Osteoblast (primary cell): Measurements from ENCODE around the gene ABLIM2. TPM values are rescaled to one million over a fixed set of nuclear protein-coding genes. Genes with fewer than 3 reads are reported as not detected.

Experiments used
- DNase-seq: peaks from one replicate; pipeline ENCODE4 v3.0.0; 2011; ENCODE audit warnings: low spot score, mixed read lengths; ENCODE audit not compliant: insufficient read length; ENCODE audit errors: missing footprints
- H2AFZ ChIP-seq: 2 replicates; pipeline ENCODE4 v1.6.0; 2011; ENCODE audit warnings: mild to moderate bottlenecking, low read length
- H3K27ac ChIP-seq: 2 replicates; pipeline ENCODE4 v1.5.1; 2011; ENCODE audit warnings: mild to moderate bottlenecking, low read depth, low read length, moderate library complexity
- H3K27me3 ChIP-seq: 2 replicates; pipeline ENCODE4 v1.6.0; 2012; ENCODE audit warnings: mild to moderate bottlenecking, control low read depth, inconsistent platforms, low read length, moderate library complexity; ENCODE audit not compliant: insufficient read depth
- H3K36me3 ChIP-seq: 2 replicates; pipeline ENCODE4 v1.5.1; 2011; ENCODE audit warnings: mild to moderate bottlenecking, low read length, control low read depth, moderate library complexity; ENCODE audit not compliant: insufficient read depth
- H3K4me1 ChIP-seq: 2 replicates; pipeline ENCODE4 v1.5.1; 2011; ENCODE audit warnings: mild to moderate bottlenecking, low read length, control low read depth, moderate library complexity; ENCODE audit not compliant: insufficient read depth
- H3K4me2 ChIP-seq: 2 replicates; pipeline ENCODE4 v1.6.0; 2011; ENCODE audit warnings: mild to moderate bottlenecking, low read length; ENCODE audit not compliant: insufficient read depth
- H3K4me3 ChIP-seq: fragments of 200-600 bp; sonication (generic); 3 replicates; pipeline ENCODE4 v1.5.1; 2012; ENCODE audit warnings: mild to moderate bottlenecking, low read length, inconsistent platforms; ENCODE audit not compliant: insufficient read depth
- H3K79me2 ChIP-seq: 2 replicates; pipeline ENCODE4 v1.6.0; 2012; ENCODE audit warnings: mild to moderate bottlenecking, low read length, control low read depth, inconsistent platforms; ENCODE audit not compliant: insufficient read depth
- H3K9me3 ChIP-seq: 2 replicates; pipeline ENCODE4 v1.5.1; 2011; ENCODE audit warnings: low read depth, low read length, control low read depth
- H4K20me1 ChIP-seq: 2 replicates; pipeline ENCODE4 v1.6.0; 2012; ENCODE audit warnings: mild to moderate bottlenecking, low read length, control low read depth; ENCODE audit not compliant: insufficient read depth
- total RNA-seq: library from RNA; depleted of rRNA; stranded (reverse); fragments of >200 nt; gene quantifications from 2 replicates; pipeline ENCODE4 v1.2.3, GENCODE V29; 2012
- TF ChIP-seq, protein P1 (sequence below): IDR thresholded peaks from 2 replicates; pipeline ENCODE4 v1.5.1; 2011; ENCODE audit warnings: mild to moderate bottlenecking, low read depth, low read length, moderate library complexity; ENCODE audit errors: extremely low read depth

ABLIM2 gene
- total RNA-seq, 1 donor, result 0.36 TPM

DNA sequence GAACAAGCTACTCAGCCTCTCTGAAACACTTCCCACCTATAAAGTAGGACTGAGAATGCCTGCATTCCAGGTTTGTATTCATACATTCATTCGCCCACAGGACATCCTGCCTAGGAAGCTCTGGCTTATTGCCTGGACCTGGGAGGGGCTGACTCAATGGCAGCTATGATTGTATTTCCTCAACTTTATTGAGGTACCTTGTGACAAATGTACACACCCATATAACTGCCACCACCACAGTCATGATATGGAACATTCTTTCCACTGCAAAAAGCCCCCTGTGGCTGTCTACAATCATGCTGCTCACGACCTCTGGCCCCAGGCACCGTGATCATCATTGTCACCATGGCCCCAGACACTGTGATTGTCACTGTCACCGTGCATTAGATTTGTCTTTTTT, 68.3 kb downstream of the ABLIM2 start:
- Histone ChIP-seq H4K20me1 (no peaks in the 10 kb centered on the region), H3K9me3 (no peaks in the 10 kb centered on the region), H3K4me3 (no peak overlapping the region), H3K27ac (no peak overlapping the region), H3K4me1 (no peaks in the 10 kb centered on the region), H3K79me2 (no peaks in the 10 kb centered on the region), H3K27me3 (peaks cover 3% of the 10 kb centered on the region), H3K36me3 (no peaks in the 10 kb centered on the region), H2AFZ (no peak overlapping the region), H3K4me2 (no peak overlapping the region)
- TF ChIP-seq, protein P1, sequence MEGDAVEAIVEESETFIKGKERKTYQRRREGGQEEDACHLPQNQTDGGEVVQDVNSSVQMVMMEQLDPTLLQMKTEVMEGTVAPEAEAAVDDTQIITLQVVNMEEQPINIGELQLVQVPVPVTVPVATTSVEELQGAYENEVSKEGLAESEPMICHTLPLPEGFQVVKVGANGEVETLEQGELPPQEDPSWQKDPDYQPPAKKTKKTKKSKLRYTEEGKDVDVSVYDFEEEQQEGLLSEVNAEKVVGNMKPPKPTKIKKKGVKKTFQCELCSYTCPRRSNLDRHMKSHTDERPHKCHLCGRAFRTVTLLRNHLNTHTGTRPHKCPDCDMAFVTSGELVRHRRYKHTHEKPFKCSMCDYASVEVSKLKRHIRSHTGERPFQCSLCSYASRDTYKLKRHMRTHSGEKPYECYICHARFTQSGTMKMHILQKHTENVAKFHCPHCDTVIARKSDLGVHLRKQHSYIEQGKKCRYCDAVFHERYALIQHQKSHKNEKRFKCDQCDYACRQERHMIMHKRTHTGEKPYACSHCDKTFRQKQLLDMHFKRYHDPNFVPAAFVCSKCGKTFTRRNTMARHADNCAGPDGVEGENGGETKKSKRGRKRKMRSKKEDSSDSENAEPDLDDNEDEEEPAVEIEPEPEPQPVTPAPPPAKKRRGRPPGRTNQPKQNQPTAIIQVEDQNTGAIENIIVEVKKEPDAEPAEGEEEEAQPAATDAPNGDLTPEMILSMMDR, result no peak
- peak; percentile 68 for DNase-seq

DNA sequence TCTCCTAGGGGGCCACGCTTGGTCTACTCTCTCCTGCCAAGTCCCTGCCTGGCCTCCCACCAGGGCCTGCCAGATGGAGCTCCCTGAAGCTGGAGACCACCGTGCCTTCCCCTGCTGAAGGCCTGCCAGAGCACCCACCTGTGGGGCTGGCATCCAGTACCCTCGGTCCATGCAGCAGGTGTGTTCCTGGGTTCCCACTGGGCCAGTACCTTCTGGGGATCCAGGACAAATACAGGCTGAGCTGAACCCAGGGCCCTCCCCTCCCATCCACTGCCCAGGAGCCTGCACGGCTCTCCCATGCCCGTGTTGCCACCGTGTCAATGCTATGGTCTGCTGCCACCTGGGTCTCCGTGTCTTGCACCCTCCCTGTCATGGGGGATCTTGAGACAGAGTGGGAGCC, 68.8 kb downstream of the ABLIM2 start:
- DNase-seq, result peak; percentile 1
- Histone ChIP-seq H4K20me1 (no peaks in the 10 kb centered on the region), H3K27ac (no peak overlapping the region), H3K9me3 (no peaks in the 10 kb centered on the region), H3K4me1 (no peaks in the 10 kb centered on the region), H2AFZ (no peak overlapping the region), H3K79me2 (no peaks in the 10 kb centered on the region), H3K4me3 (no peak overlapping the region), H3K27me3 (peaks cover 3% of the 10 kb centered on the region), H3K36me3 (no peaks in the 10 kb centered on the region), H3K4me2 (no peak overlapping the region)
- TF ChIP-seq, protein P1, result no peak

DNA sequence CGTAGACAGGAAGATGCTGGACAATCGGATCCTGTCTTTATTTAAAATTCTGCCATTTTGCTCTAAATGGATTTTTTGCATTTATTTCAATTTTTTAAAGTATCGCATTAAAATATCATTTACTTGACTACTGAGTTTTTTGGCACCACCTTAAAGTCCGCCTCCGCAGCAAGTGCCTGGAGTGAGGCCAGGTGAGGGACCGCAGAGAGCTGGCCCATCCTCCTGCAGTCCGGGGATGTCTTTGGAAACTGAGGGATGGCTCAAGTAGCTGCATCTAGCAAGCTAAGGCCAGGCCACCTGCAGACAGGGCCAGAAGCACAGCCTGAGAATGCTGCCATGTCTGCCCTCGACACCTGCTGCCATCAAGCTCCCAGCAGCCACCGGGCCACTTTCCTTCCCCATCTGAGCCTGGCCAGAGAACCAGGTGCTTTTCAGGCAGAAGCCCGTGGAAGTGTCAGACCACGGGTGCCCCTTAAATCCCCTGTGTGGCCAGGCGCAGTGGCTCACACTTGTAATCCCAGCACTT, 69.6 kb downstream of the ABLIM2 start:
- Histone ChIP-seq H3K4me1 (no peaks in the 10 kb centered on the region), H2AFZ (no peak overlapping the region), H3K36me3 (no peaks in the 10 kb centered on the region), H3K4me2 (no peak overlapping the region), H4K20me1 (no peaks in the 10 kb centered on the region), H3K27me3 (peaks cover 3% of the 10 kb centered on the region), H3K79me2 (no peaks in the 10 kb centered on the region), H3K4me3 (no peak overlapping the region), H3K27ac (no peak overlapping the region), H3K9me3 (no peaks in the 10 kb centered on the region)
- peak; percentile 1 for DNase-seq
- TF ChIP-seq, protein P1, result no peak

DNA sequence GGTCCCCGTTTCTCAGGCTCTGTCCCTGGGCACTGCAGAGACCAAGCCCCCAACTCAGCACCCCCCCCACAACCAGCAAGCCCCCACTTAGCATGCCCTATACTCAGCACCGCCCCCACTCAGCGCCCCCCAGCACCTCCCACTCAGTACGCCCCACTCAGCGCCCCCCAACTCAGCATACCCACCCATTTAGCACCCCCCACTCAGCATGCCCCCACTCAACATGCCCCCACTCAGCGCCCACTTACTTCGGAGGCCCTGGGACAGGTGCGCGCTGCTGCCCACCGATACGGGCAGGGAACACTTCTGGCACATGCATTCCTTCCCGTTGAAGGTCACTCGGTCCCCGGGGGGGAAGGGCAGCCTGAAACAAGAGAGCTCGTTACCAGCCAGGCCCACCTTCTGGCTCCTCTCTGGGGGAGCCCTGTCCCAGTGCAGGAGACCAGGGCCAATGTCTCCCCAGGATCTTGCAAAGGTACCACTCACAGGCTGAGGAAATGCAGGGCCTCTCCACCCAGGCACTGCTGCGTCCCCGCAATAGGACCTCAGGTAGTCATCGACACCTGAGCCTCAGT, 70.6 kb downstream of the ABLIM2 start:
- TF ChIP-seq, protein P1, result no peak
- Histone ChIP-seq H3K9me3 (no peaks in the 10 kb centered on the region), H4K20me1 (no peaks in the 10 kb centered on the region), H3K79me2 (no peaks in the 10 kb centered on the region), H3K27me3 (peaks cover 3% of the 10 kb centered on the region), H2AFZ (no peak overlapping the region), H3K4me2 (no peak overlapping the region), H3K27ac (no peak overlapping the region), H3K4me1 (no peaks in the 10 kb centered on the region), H3K36me3 (no peaks in the 10 kb centered on the region), H3K4me3 (no peak overlapping the region)
- peak; percentile 62 for DNase-seq
